22Rv1 (cell line): ENCODE data around the gene SZT2.

ENCODE experiments used
- CTCF ChIP-seq: fragments of 450-650 bp; IDR thresholded peaks from 2 replicates; pipeline ENCODE4 v1.5.1; 2017; ENCODE audit warnings: mild to moderate bottlenecking
- ZFX ChIP-seq: fragments of 450-650 bp; IDR thresholded peaks from 2 replicates; pipeline ENCODE4 v1.6.1; 2017; ENCODE audit warnings: antibody characterized with exemption, borderline replicate concordance

GRCh38 chr1:43370564-43370963, 19.1 kb upstream of the SZT2 start:
- no peak for TF ChIP-seq CTCF
- TF ChIP-seq ZFX: no peak
